ENCODE results near the gene DNAH10. TPM values are rescaled to one million over a fixed set of nuclear protein-coding genes. Genes with fewer than 3 reads are reported as not detected.

The DNAH10 gene
- total RNA-seq, 1 experiment from 2014 or later: 0.17 TPM

DNA sequence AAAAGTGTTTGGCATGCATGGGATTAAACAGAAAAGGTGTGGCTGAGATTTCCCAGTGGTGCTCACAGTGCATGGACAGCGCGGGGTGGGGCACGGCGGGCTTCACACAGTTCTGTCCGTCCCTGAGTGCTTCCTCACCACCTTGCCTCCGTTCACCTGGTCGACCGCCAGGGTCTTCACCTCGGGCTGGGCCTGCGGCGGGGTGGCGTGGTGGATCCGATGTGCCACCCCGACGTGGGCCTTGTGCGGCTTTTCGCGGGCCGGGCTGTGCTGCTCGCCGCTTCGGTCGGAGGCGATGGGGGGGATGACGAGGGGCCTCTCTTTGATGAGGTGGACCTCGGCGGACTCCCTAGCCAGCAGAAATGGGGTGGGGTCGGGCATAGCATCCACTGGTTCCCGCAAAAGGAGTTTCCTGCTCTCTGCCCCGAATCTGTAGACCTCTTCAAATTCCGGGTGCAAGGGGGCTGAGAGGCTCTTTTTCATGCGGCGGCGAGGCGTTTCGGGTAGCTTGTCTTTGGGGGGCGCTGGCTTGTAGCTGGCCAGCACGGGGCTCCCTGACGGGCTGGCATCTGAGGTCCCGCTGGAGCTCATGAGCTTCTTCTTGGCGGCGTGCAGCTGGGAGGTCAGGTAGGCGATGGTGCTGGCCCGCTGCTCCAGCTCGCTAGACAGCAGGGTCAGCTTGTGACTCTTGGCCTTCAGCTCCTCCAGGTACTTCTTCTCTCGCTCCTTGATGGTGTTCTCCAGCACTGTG lies 175.0 kb downstream of the DNAH10 start:
- peaks cover 0 to 5% of the 10 kb centered on the region in 2 experiments; a peak in 3 of 5 replicates for H3K9me3 Mint-ChIP-seq
- no peak overlapping the region for H4K5ac ChIP-seq (ENCODE audit: insufficient read length, low read depth, low read length)

More for the DNA sequence above, 175.0 kb downstream of the DNAH10 start:
- H3K23ac ChIP-seq (ENCODE audit: insufficient read length, low read depth, low read length): no peak overlapping the region
- H3K79me2 ChIP-seq (ENCODE audit: insufficient read depth, low read length): no peaks in the 10 kb centered on the region
- no peaks in the 10 kb centered on the region for H3K9me3 ChIP-seq (ENCODE audit: control insufficient read depth, low read depth, low read length)
- Mint-ChIP-seq H3K27ac (no peak overlapping the region; a peak in 1 of 7 replicates), H3K4me1 (peaks cover 0 to 4% of the 10 kb centered on the region in 2 experiments; a peak in 2 of 4 replicates), H3K36me3 (ENCODE audit: insufficient read depth in 1 of 3, low read depth in 3 of 3) (peaks cover 0 to 4% (median 0%) of the 10 kb centered on the region in 3 experiments; a peak in 1 of 7 replicates), H3K4me3 (no peak overlapping the region), H3K27me3 (ENCODE audit: low read depth) (peaks cover 88% of the 10 kb centered on the region)
- H2BK120ac ChIP-seq (ENCODE audit: low read depth, low read length, poor library complexity, severe bottlenecking): no peak overlapping the region
- H2BK5ac ChIP-seq (ENCODE audit: insufficient read length, low read length): no peak overlapping the region
- no peak overlapping the region for H3K27ac ChIP-seq (ENCODE audit: insufficient read length, low read depth, low read length)
- H3K56ac ChIP-seq (ENCODE audit: insufficient read length, low read depth, low read length): no peak overlapping the region
- no CpG with 5 or more reads among the region's 46 CpGs for WGBS (ENCODE audit: extremely low coverage, insufficient read length, low lambda C conversion rate)
- H2BK12ac ChIP-seq (ENCODE audit: insufficient read length, low read depth, low read length): no peak overlapping the region
- no peak overlapping the region for H3K4ac ChIP-seq (ENCODE audit: low read depth, low read length)
- no peaks in the 10 kb centered on the region for H3K4me1 ChIP-seq (ENCODE audit: insufficient read depth, low read length)
- DNase-seq: no peak
- H4K91ac ChIP-seq (ENCODE audit: insufficient read length, low read depth, low read length): no peak overlapping the region
- no peak overlapping the region for H2BK15ac ChIP-seq (ENCODE audit: low read depth, low read length)
- no peak overlapping the region for H3K18ac ChIP-seq (ENCODE audit: insufficient read length, low read depth, low read length)
- H3K4me2 ChIP-seq (ENCODE audit: insufficient read depth, insufficient read length, low read length): no peak overlapping the region
- H3K23me2 ChIP-seq (ENCODE audit: insufficient read length, low read depth, low read length, poor library complexity, severe bottlenecking): no peaks in the 10 kb centered on the region
- H2AFZ ChIP-seq (ENCODE audit: low read length): no peak overlapping the region
- H3K27me3 ChIP-seq (ENCODE audit: insufficient read depth, low read length): no peaks in the 10 kb centered on the region
- no peaks in the 10 kb centered on the region for H3K79me1 ChIP-seq (ENCODE audit: insufficient read depth, low read depth, low read length, poor library complexity, severe bottlenecking)
- H4K20me1 ChIP-seq (ENCODE audit: control insufficient read depth, insufficient read depth, insufficient read length): no peaks in the 10 kb centered on the region
- no peak overlapping the region for H2AK5ac ChIP-seq (ENCODE audit: insufficient read length, low read length)
- TF ChIP-seq, protein P1, sequence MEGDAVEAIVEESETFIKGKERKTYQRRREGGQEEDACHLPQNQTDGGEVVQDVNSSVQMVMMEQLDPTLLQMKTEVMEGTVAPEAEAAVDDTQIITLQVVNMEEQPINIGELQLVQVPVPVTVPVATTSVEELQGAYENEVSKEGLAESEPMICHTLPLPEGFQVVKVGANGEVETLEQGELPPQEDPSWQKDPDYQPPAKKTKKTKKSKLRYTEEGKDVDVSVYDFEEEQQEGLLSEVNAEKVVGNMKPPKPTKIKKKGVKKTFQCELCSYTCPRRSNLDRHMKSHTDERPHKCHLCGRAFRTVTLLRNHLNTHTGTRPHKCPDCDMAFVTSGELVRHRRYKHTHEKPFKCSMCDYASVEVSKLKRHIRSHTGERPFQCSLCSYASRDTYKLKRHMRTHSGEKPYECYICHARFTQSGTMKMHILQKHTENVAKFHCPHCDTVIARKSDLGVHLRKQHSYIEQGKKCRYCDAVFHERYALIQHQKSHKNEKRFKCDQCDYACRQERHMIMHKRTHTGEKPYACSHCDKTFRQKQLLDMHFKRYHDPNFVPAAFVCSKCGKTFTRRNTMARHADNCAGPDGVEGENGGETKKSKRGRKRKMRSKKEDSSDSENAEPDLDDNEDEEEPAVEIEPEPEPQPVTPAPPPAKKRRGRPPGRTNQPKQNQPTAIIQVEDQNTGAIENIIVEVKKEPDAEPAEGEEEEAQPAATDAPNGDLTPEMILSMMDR (conservative IDR thresholded peaks at IDR 0.05): no peak
- no peak overlapping the region; the same call in 1 of the 2 replicates for H3K14ac ChIP-seq (ENCODE audit: insufficient read depth, low read length)
- no peak overlapping the region for H3K9ac ChIP-seq (ENCODE audit: extremely low read depth, insufficient read length, low read length)
- H4K8ac ChIP-seq (replicated peaks; ENCODE audit: insufficient read length, low read depth, low read length): no peak overlapping the region
- no peak overlapping the region for H3T11ph ChIP-seq (ENCODE audit: low read length)
- H2BK20ac ChIP-seq (ENCODE audit: low read depth, low read length, poor library complexity, severe bottlenecking): no peak overlapping the region

Measured in H9 (cell line).